Erythroblast (primary cell): ENCODE results near the gene DTD1.

Source experiments
- GATA1 ChIP-seq: IDR thresholded peaks from 2 replicates; pipeline ENCODE4 v1.6.1; 2011; ENCODE audit warnings: low read depth, mild to moderate bottlenecking, control low read depth, low read length, moderate library complexity
- POLR2A ChIP-seq: IDR thresholded peaks from 2 replicates; pipeline ENCODE4 v1.6.1; 2011; ENCODE audit warnings: mild to moderate bottlenecking, low read length

DNA sequence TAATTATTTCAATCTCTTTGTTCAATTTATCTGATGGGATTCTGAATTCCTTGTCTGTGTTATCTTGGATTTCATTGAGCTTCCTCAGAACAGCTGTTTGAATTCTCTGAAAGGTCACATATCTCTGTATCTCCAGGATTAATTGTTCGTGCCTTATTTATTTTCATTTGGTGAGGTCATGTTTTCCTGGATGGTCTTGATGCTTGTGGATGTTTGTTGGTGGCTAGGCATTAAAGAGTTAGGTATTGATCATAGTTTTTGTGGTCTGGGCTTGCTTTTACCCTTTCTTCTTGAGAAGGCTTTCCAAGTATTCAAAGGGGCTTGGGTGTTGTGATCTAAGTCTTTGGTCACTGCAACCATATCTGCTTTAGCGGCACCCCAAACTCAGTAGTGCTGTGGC, 186.4 kb downstream of the DTD1 start:
- no peak for TF ChIP-seq POLR2A
- TF ChIP-seq GATA1 = no peak
